ENCODE measurements around the gene ARHGEF1.
A peak's percentile ranks its signal among the peaks of the same experiment; 100 is the strongest.

ARHGEF1 gene

DNA sequence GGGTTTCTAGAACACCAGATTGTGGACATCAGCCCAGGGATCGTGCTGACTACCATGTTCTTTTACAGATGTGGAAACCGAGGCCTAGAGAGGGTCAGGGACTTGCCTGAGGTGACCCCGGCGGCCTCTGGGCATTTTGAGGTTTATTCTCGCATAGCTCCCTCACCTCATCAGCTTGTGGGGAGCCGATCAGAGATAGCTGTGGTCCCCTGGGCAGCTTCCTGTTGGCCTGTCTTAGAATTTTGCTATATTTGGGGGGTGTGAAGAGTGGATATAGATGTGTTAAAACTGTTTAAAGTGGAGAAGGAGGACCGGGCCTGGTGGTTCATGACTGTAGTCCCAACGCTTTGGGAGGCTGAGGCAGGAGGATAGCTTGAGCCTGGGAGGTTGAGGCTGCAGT lies 6.9 kb downstream of the ARHGEF1 start:
- TF ChIP-seq TAF1 (IDR thresholded peaks at IDR 0.05; ENCODE audit: borderline replicate concordance, insufficient read depth, low read length) (no peak), FOXP2 (optimal IDR thresholded peaks at IDR 0.05; ENCODE audit: borderline replicate concordance, extremely low read depth, extremely low read length, insufficient read depth) (no peak), POLR2AphosphoS5 (IDR thresholded peaks at IDR 0.05; ENCODE audit: low read depth, low read length) (no peak), SIN3A (IDR thresholded peaks at IDR 0.05; ENCODE audit: borderline replicate concordance, insufficient read depth, low read length) (no peak)
- TF ChIP-seq, protein P1, sequence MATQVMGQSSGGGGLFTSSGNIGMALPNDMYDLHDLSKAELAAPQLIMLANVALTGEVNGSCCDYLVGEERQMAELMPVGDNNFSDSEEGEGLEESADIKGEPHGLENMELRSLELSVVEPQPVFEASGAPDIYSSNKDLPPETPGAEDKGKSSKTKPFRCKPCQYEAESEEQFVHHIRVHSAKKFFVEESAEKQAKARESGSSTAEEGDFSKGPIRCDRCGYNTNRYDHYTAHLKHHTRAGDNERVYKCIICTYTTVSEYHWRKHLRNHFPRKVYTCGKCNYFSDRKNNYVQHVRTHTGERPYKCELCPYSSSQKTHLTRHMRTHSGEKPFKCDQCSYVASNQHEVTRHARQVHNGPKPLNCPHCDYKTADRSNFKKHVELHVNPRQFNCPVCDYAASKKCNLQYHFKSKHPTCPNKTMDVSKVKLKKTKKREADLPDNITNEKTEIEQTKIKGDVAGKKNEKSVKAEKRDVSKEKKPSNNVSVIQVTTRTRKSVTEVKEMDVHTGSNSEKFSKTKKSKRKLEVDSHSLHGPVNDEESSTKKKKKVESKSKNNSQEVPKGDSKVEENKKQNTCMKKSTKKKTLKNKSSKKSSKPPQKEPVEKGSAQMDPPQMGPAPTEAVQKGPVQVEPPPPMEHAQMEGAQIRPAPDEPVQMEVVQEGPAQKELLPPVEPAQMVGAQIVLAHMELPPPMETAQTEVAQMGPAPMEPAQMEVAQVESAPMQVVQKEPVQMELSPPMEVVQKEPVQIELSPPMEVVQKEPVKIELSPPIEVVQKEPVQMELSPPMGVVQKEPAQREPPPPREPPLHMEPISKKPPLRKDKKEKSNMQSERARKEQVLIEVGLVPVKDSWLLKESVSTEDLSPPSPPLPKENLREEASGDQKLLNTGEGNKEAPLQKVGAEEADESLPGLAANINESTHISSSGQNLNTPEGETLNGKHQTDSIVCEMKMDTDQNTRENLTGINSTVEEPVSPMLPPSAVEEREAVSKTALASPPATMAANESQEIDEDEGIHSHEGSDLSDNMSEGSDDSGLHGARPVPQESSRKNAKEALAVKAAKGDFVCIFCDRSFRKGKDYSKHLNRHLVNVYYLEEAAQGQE (IDR thresholded peaks at IDR 0.05; ENCODE audit: insufficient read depth in 1 of 2, low read depth in 2 of 2, low read length in 2 of 2), result no peak

- TF ChIP-seq, protein P1 (IDR thresholded peaks at IDR 0.05; ENCODE audit: insufficient read depth in 1 of 2, low read depth in 2 of 2, low read length in 2 of 2), result no peak
- TF ChIP-seq TAF1 (IDR thresholded peaks at IDR 0.05; ENCODE audit: borderline replicate concordance, insufficient read depth, low read length) (no peak), FOXP2 (optimal IDR thresholded peaks at IDR 0.05; ENCODE audit: borderline replicate concordance, extremely low read depth, extremely low read length, insufficient read depth) (no peak), SIN3A (IDR thresholded peaks at IDR 0.05; ENCODE audit: borderline replicate concordance, insufficient read depth, low read length) (no peak), POLR2AphosphoS5 (IDR thresholded peaks at IDR 0.05; ENCODE audit: low read depth, low read length) (no peak)
These were observed 8.0 kb downstream of the ARHGEF1 start for GRCh38 chr19:41890936-41891335.

GRCh38 chr19:41892173-41892902 lies 9.4 kb downstream of the ARHGEF1 start:
- TF ChIP-seq FOXP2 (optimal IDR thresholded peaks at IDR 0.05; ENCODE audit: borderline replicate concordance, extremely low read depth, extremely low read length, insufficient read depth) (no peak), POLR2AphosphoS5 (IDR thresholded peaks at IDR 0.05; ENCODE audit: low read depth, low read length) (no peak), TAF1 (IDR thresholded peaks at IDR 0.05; ENCODE audit: borderline replicate concordance, insufficient read depth, low read length) (no peak), SIN3A (IDR thresholded peaks at IDR 0.05; ENCODE audit: borderline replicate concordance, insufficient read depth, low read length) (no peak)
- TF ChIP-seq, protein P1 (IDR thresholded peaks at IDR 0.05; ENCODE audit: insufficient read depth in 1 of 2, low read depth in 2 of 2, low read length in 2 of 2), result no peak

DNA sequence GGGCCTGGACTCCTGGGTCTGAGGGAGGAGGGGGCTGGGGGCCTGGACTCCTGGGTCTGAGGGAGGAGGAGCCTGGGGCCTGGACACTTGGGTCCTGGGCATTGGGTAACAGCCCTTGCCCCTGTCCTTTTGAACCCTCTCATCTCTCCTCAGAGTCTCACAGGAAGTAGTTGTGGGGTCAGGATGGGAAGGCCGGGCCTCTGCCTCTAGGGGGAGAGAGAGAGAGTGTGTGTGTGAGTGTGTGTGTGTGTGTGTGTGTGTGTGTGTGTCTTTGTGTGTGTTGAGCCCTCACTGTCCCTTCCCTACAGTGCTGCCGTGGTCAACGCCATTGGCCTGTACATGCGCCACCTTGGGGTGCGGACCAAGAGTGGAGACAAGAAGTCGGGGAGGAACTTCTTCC lies 10.9 kb downstream of the ARHGEF1 start:
- TF ChIP-seq FOXP2 (optimal IDR thresholded peaks at IDR 0.05; ENCODE audit: borderline replicate concordance, extremely low read depth, extremely low read length, insufficient read depth), result peak; percentile 10
- TF ChIP-seq, protein P1 (IDR thresholded peaks at IDR 0.05; ENCODE audit: insufficient read depth in 1 of 2, low read depth in 2 of 2, low read length in 2 of 2), result no peak
- no peak for TF ChIP-seq TAF1 (IDR thresholded peaks at IDR 0.05; ENCODE audit: borderline replicate concordance, insufficient read depth, low read length)
- no peak for TF ChIP-seq POLR2AphosphoS5 (IDR thresholded peaks at IDR 0.05; ENCODE audit: low read depth, low read length)
- TF ChIP-seq SIN3A (IDR thresholded peaks at IDR 0.05; ENCODE audit: borderline replicate concordance, insufficient read depth, low read length), result no peak

All from PFSK-1 (cell line).